T-cell (primary cell): ENCODE data around the gene ARMH1. TPM values are rescaled to one million over a fixed set of nuclear protein-coding genes. Genes with fewer than 3 reads are reported as not detected.
A peak's percentile ranks its signal among the peaks of the same experiment; 100 is the strongest.

ENCODE experiments used
- ATAC-seq, 4 experiments: fragments of 200-7000 bp in 3 of 4; fragments of 150-1000 bp in 1 of 4; cut with Tn5 transposase; replicated peaks in 1 of 4; 1 replicate in 3 of 4; 2 replicates in 1 of 4; pipeline ENCODE4 v1.10.0; 2021; ENCODE audit warnings: moderate library complexity in 3 of 4, mild to moderate bottlenecking in 2 of 4, moderate number of reproducible peaks in 1 of 4
- CTCF ChIA-PET, 2 donors: fragments of 300-600 bp; sonication (Branson Sonifier 250); formaldehyde crosslinking; loops; one replicate each; lab custom pipeline; 2022; ENCODE audit warnings: antibody characterized with exemption in 2 of 2; lab: Charles Lee
- POLR2A ChIA-PET, 2 donors: fragments of 300-600 bp; sonication (Branson Sonifier 250); formaldehyde crosslinking; loops; one replicate each; lab custom pipeline; 2022; ENCODE audit warnings: antibody characterized with exemption in 2 of 2; lab: Charles Lee
- DNase-seq, 35 experiments: peaks; one replicate each; pipeline versions ENCODE4 v3.0.0 to v3.0.0-alpha.2; 2013 to 2023
- H3K27ac ChIP-seq: one replicate; pipeline ENCODE4 v1.5.1; 2013; ENCODE audit warnings: low read length
- H3K27me3 ChIP-seq, 2 experiments: replicated peaks in 1 of 2; 1 replicate in 1 of 2; 2 replicates in 1 of 2; pipeline versions ENCODE4 v1.6.1 to v1.7.0; 2013; ENCODE audit warnings: low read length in 1 of 2, mixed read lengths in 1 of 2; ENCODE audit not compliant: control insufficient read depth in 2 of 2, insufficient read depth in 2 of 2; ENCODE audit errors: extremely low read depth in 1 of 2
- H3K36me3 ChIP-seq, 2 donors: 1 replicate in 1 of 2; 2 replicates in 1 of 2; pipeline versions ENCODE4 v1.6.1 to v1.7.0; 2013; ENCODE audit warnings: low read length in 1 of 2; ENCODE audit not compliant: control insufficient read depth in 2 of 2, insufficient read depth in 1 of 2; ENCODE audit errors: extremely low read depth in 1 of 2
- H3K4me1 ChIP-seq, 2 experiments: 1 replicate in 1 of 2; 2 replicates in 1 of 2; pipeline versions ENCODE4 v1.6.1 to v1.7.0; 2013; ENCODE audit warnings: low read length in 2 of 2, mixed read lengths in 1 of 2; ENCODE audit not compliant: insufficient read depth in 2 of 2, control insufficient read depth in 1 of 2; ENCODE audit errors: extremely low read depth in 1 of 2
- H3K4me3 ChIP-seq, 2 donors: 1 replicate in 1 of 2; 2 replicates in 1 of 2; pipeline versions ENCODE4 v1.5.1 to v1.7.0; 2013; ENCODE audit warnings: mild to moderate bottlenecking in 2 of 2, low read length in 1 of 2, moderate library complexity in 1 of 2; ENCODE audit not compliant: control insufficient read depth in 1 of 2; ENCODE audit errors: extremely low read depth in 1 of 2
- H3K9me3 ChIP-seq: 2 replicates; pipeline ENCODE4 v1.7.0; 2013
- H3K27ac Mint-ChIP-seq, 2 donors: one replicate each; pipeline ENCODE4 v1.8.0; 2020 to 2021; ENCODE audit warnings: mild to moderate bottlenecking in 2 of 2, mixed read lengths in 2 of 2
- H3K27me3 Mint-ChIP-seq, 2 donors: one replicate each; pipeline ENCODE4 v1.8.0; 2021 to 2022; ENCODE audit warnings: mixed read lengths in 2 of 2
- H3K36me3 Mint-ChIP-seq: one replicate; pipeline ENCODE4 v1.8.0; 2021; ENCODE audit warnings: mixed read lengths
- H3K4me1 Mint-ChIP-seq, 3 donors: one replicate each; pipeline ENCODE4 v1.8.0; 2020 to 2022; ENCODE audit warnings: mixed read lengths in 3 of 3, mild to moderate bottlenecking in 1 of 3
- H3K4me3 Mint-ChIP-seq, 3 donors: one replicate each; pipeline ENCODE4 v1.8.0; 2020 to 2022; ENCODE audit warnings: mild to moderate bottlenecking in 3 of 3, mixed read lengths in 3 of 3, moderate library complexity in 3 of 3
- H3K9me3 Mint-ChIP-seq, 3 donors: one replicate each; pipeline ENCODE4 v1.8.0; 2020 to 2022; ENCODE audit warnings: mixed read lengths in 3 of 3
- WGBS: methylation state at CpG from one replicate; pipeline ENCODE4 v1.1.5; 2013; ENCODE audit warnings: missing lambda C conversion rate; ENCODE audit not compliant: insufficient coverage; 5-methylcytosine and 5-hydroxymethylcytosine counted together
- total RNA-seq, 35 experiments: library from RNA in 6 of 35; stranded (reverse) in 6 of 35; fragments of 120-200 nt in 1 of 35; gene quantifications; one replicate each; pipeline versions ENCODE4 v1.2.1 to v1.2.4 and lab custom pipeline; 2013 to 2026

Gene ARMH1
- total RNA-seq, 5 donors from 2014 or later (not counting 1 experiment from before 2014, with no cell fraction given): 49.5 to 102 (median 89.7) TPM

DNA sequence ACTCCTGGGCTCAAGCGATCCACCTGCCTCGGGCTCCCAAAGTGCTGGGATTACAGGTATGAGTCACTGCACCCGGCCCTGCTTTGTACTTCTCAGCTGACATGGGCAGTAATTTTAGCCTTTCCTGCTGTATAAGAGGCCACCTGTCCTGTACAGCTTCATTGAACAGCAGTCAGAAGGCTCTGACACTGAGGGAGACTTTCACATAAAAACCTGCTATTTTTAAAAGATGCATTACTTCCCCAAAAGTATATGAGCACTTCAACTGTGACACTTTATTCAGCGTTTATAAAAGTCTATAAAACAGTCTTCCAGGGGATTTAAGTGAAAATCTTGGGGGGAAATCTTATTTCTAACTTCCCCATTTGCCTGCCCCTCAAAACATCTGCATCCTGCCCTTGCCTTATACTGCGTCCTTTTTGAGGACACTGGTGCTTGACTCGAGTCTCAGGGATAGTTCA, 38.8 kb downstream of the ARMH1 start:
- POLR2A ChIA-PET: no interaction called here
- H3K4me3 Mint-ChIP-seq: no peak overlapping the region
- H3K27me3 Mint-ChIP-seq: peaks cover 0 to 3% of the 10 kb centered on the region in 2 donors
- Histone ChIP-seq H3K36me3 (no peaks in the 10 kb centered on the region), H3K27me3 (peaks cover 0 to 2% of the 10 kb centered on the region in 2 experiments), H3K4me3 (no peak overlapping the region), H3K27ac (no peak overlapping the region), H3K4me1 (peaks cover 12 to 28% of the 10 kb centered on the region in 2 experiments), H3K9me3 (no peaks in the 10 kb centered on the region)
- DNase-seq: no peak
- no peaks in the 10 kb centered on the region for H3K36me3 Mint-ChIP-seq
- H3K4me1 Mint-ChIP-seq: peaks cover 34 to 39% (median 36%) of the 10 kb centered on the region in 3 donors
- H3K9me3 Mint-ChIP-seq: no peaks in the 10 kb centered on the region
- CTCF ChIA-PET: interaction anchor here in 1 of 2 donors (0.6 kb wide), 1 partner anchor 62 kb away, joined by 5 read pairs; no protein-coding TSS in a partner anchor
- no peak for ATAC-seq
- WGBS: 58% methylated on average over 3 of the region's 6 CpGs
- peak overlapping the region in 1 of 2 donors; percentile 23 for H3K27ac Mint-ChIP-seq

DNA sequence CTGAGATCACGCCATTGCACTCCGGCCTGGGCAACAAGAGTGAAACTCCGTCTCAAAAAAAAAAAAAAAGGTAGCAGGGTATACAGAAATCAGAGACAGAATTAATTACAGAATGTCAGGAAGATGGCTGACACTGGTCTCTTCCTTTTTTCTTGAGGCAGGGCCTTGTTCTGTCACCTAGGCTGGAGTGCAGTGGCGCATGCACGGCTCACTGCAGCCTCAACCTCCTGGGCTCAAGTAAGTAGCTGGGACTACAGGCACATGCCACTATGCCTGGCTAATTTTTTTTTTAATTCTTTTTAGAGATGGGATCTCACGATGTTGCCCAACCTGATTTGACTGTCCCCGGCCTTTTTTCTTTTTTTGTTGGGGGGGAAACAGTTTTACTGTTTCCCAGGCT, 40.0 kb downstream of the ARMH1 start:
- Histone ChIP-seq H3K27me3 (no peaks in the 10 kb centered on the region), H3K9me3 (no peaks in the 10 kb centered on the region), H3K27ac (peak overlapping the region; percentile 31), H3K4me3 (no peak overlapping the region), H3K4me1 (peaks cover 19 to 37% of the 10 kb centered on the region in 2 experiments), H3K36me3 (no peaks in the 10 kb centered on the region)
- Mint-ChIP-seq H3K27me3 (no peaks in the 10 kb centered on the region), H3K4me3 (peak overlapping the region in 1 of 3 donors; percentile 2), H3K4me1 (peaks cover 43 to 44% (median 43%) of the 10 kb centered on the region in 3 donors), H3K9me3 (no peaks in the 10 kb centered on the region), H3K27ac (peak overlapping the region; percentile 83 to 87), H3K36me3 (no peaks in the 10 kb centered on the region)
- WGBS: 76% methylated on average over 3 of the region's 7 CpGs
- ChIA-PET CTCF (interaction anchor here in 1 of 2 donors (0.6 kb wide), 2 partner anchors 43 to 780 kb away, joined by 5 to 8 read pairs; no protein-coding TSS in a partner anchor), POLR2A (interaction anchor here in 1 of 2 donors (0.6 kb wide), 1 partner anchor 39 kb away, joined by 7 read pairs; no protein-coding TSS in a partner anchor)
- ATAC-seq: peak in 1 of 4 experiments; percentile 15
- no peak for DNase-seq

DNA sequence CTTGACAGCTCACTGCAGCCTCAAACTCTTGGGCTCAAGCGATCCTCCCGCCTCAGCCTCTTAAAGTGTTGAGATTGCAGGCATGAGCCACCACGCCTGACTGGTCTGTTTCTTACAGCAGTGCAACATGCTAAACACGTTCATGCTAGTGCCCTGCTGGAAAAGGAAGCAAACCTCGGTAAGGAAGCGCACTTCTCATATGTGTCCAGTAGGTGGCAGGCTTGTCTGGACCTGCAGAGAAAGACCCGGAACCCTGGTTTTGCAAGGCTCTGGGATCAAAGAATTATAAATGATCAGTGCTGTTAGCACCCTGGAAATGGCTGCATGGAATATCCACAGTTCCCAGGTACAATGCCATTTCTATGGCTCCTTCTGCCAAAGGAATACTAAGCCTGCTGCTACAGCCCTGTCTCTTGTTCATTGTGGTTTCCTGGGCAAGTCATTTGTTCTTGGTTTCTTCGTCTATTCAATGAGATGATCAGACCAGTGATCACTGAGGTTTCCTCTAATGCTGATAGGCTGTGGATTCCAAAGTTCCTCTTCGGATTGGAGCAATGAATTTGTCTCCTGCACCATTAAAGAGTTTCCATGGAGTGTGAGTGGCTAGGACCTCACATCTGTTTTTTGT, 40.5 kb downstream of the ARMH1 start:
- no peaks in the 10 kb centered on the region for H3K27me3 ChIP-seq
- peak overlapping the region in 2 of 3 donors; percentile 2 to 17 for H3K4me3 Mint-ChIP-seq
- H3K27ac ChIP-seq: peak overlapping the region; percentile 31
- peak; percentile 82 to 93 (median 86) for ATAC-seq
- H3K27me3 Mint-ChIP-seq: no peaks in the 10 kb centered on the region
- H3K4me1 ChIP-seq: peaks cover 20 to 42% of the 10 kb centered on the region in 2 experiments
- peak overlapping the region; percentile 83 to 87 for H3K27ac Mint-ChIP-seq
- H3K9me3 ChIP-seq: no peaks in the 10 kb centered on the region
- ChIA-PET POLR2A (no interaction called here), CTCF (interaction anchor here in 1 of 2 donors (0.6 kb wide), 1 partner anchor 43 kb away, joined by 8 read pairs; no protein-coding TSS in a partner anchor)
- no peaks in the 10 kb centered on the region for H3K36me3 Mint-ChIP-seq
- peak in 31 of 35 experiments; percentile 31 to 87 (median 57) for DNase-seq
- H3K4me1 Mint-ChIP-seq: peaks cover 46 to 50% (median 47%) of the 10 kb centered on the region in 3 donors
- WGBS: 0% methylated on average over 7 of the region's 9 CpGs
- no peaks in the 10 kb centered on the region for H3K36me3 ChIP-seq
- H3K4me3 ChIP-seq: no peak overlapping the region
- H3K9me3 Mint-ChIP-seq: no peaks in the 10 kb centered on the region

DNA sequence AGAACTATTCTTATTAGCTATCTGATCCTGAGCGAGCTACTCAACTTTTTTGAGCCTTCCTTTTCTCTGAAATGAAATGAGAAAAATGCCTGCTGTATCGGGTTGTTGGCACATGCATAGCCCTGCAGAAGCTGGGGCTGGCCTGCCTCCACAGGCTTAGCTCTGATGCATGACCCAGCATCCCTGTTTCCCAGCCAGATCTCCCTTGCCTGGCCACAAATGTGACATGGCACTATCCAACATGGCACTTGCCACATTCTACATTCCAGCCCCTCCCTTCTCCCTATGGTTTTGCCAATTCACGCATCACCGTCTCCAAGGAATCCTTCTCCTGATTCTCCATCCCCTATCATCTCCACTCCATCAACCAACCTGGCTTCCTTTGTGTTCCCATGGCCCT, 42.6 kb downstream of the ARMH1 start:
- H3K27me3 Mint-ChIP-seq: no peaks in the 10 kb centered on the region
- peak overlapping the region in 1 of 3 donors; percentile 45 for H3K4me3 Mint-ChIP-seq
- Histone ChIP-seq H3K27ac (no peak overlapping the region), H3K4me1 (peaks cover 30 to 60% of the 10 kb centered on the region in 2 experiments), H3K27me3 (no peaks in the 10 kb centered on the region), H3K4me3 (no peak overlapping the region), H3K36me3 (no peaks in the 10 kb centered on the region), H3K9me3 (no peaks in the 10 kb centered on the region)
- H3K9me3 Mint-ChIP-seq: no peaks in the 10 kb centered on the region
- H3K27ac Mint-ChIP-seq: peak overlapping the region; percentile 45 to 70
- peaks cover 67 to 71% (median 67%) of the 10 kb centered on the region in 3 donors for H3K4me1 Mint-ChIP-seq
- WGBS: 90% methylated on average over 4 of the region's 4 CpGs
- no peaks in the 10 kb centered on the region for H3K36me3 Mint-ChIP-seq
- ChIA-PET CTCF (interaction anchor here in 1 of 2 donors (0.7 to 1.6 kb wide), 2 partner anchors 10 to 141 kb away, joined by 4 read pairs; no protein-coding TSS in a partner anchor), POLR2A (no interaction called here)
- ATAC-seq (no peak), DNase-seq (no peak)

DNA sequence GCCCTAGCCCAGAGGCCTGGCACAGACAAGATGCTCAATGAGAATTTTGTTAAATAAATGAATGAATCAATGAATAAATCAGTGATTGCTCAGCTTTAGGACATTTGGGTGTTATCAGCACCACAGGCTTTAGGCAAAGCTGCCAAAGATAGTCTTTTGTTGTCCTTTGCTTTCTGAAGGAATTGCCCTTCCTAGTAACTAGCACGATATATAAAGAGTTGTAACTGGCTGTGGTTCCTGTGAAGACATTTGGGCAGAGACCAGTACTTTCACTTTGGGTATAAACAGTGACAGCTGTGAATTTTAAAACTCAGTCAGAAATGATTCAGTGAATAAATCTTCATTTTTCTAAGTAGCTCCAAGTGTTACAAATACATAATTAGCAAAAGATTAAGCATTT, 43.1 kb downstream of the ARMH1 start:
- H3K4me3 ChIP-seq: no peak overlapping the region
- ATAC-seq (no peak), DNase-seq (no peak)
- H3K36me3 Mint-ChIP-seq: no peaks in the 10 kb centered on the region
- CTCF ChIA-PET: interaction anchor here in 1 of 2 donors (1.6 kb wide), 1 partner anchor 9 kb away, joined by 4 read pairs; no protein-coding TSS in a partner anchor
- H3K36me3 ChIP-seq: no peaks in the 10 kb centered on the region
- H3K27ac Mint-ChIP-seq: peak overlapping the region; percentile 45 to 70
- H3K27me3 ChIP-seq: no peaks in the 10 kb centered on the region
- POLR2A ChIA-PET: interaction anchor here in 1 of 2 donors (0.6 to 0.8 kb wide), 2 partner anchors 21 to 73 kb away, joined by 3 read pairs; no protein-coding TSS in a partner anchor
- peaks cover 67 to 72% (median 68%) of the 10 kb centered on the region in 3 donors for H3K4me1 Mint-ChIP-seq
- WGBS: no CpG with 5 or more reads among the region's 1 CpG
- H3K4me3 Mint-ChIP-seq: peak overlapping the region in 1 of 3 donors; percentile 45
- no peaks in the 10 kb centered on the region for H3K9me3 Mint-ChIP-seq
- H3K9me3 ChIP-seq: no peaks in the 10 kb centered on the region
- H3K27me3 Mint-ChIP-seq: no peaks in the 10 kb centered on the region
- H3K4me1 ChIP-seq: peaks cover 30 to 65% of the 10 kb centered on the region in 2 experiments
- H3K27ac ChIP-seq: no peak overlapping the region

DNA sequence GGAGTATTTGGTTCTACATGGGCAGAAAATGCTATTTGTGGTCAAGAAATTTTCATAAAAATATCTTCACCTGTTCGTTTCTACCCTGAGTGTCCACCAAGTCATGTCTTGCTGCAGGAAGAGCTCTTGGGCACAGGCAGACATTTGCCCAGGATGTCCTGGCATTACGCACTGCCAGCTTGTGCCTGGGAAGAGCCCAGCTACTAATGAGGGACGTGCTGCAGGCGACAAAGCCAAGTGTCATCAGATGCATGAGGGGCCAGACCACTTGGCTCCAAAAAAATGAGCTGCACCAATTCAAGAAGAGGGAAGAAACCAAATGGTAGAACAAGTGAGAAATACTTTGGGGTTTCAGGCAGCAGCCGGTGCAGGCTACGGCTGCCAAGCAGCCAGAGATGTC, 43.6 kb downstream of the ARMH1 start:
- H3K27ac ChIP-seq: no peak overlapping the region
- Mint-ChIP-seq H3K4me1 (peaks cover 70 to 76% (median 71%) of the 10 kb centered on the region in 3 donors), H3K4me3 (peak overlapping the region in 1 of 3 donors; percentile 45), H3K9me3 (no peaks in the 10 kb centered on the region), H3K27me3 (no peaks in the 10 kb centered on the region), H3K36me3 (no peaks in the 10 kb centered on the region), H3K27ac (peak overlapping the region; percentile 45 to 70)
- no peaks in the 10 kb centered on the region for H3K36me3 ChIP-seq
- WGBS: 89% methylated on average over 6 of the region's 6 CpGs
- no peaks in the 10 kb centered on the region for H3K27me3 ChIP-seq
- no peak overlapping the region for H3K4me3 ChIP-seq
- POLR2A ChIA-PET: interaction anchor here in 1 of 2 donors (0.6 to 0.8 kb wide), 2 partner anchors 21 to 73 kb away, joined by 3 read pairs; no protein-coding TSS in a partner anchor
- no peaks in the 10 kb centered on the region for H3K9me3 ChIP-seq
- ATAC-seq (no peak), DNase-seq (no peak)
- CTCF ChIA-PET: interaction anchor here in 1 of 2 donors (0.5 to 1.6 kb wide), 4 partner anchors 9 to 612 kb away, joined by 3 to 8 read pairs (median 5); no protein-coding TSS in a partner anchor
- H3K4me1 ChIP-seq: peaks cover 30 to 69% of the 10 kb centered on the region in 2 experiments
